ENCODE results near the gene KCNJ10.

DNA sequence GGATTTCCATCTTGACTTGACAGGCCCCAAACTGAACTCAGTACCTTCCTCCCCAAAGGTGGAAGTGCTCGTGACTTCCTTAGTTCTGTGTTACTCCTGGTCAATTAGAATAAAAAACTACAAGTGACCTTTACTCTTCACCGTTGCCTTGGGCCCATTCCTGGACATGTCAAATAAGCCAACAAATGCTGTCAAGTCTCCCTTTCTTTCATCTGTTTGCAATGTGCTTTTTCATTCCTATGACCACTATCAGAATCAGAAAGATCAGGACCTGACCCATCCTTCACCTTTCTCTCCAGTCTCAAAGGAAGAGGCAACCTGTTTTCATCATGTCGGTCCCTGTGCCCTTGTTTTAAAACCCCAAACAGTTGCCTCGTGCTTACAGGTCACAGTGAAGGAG is 4.9 kb upstream of the KCNJ10 start:
- TF ChIP-seq CTCF (optimal IDR thresholded peaks at IDR 0.05 in 1 of 3, IDR thresholded peaks at IDR 0.05 in 1 of 3, conservative IDR thresholded peaks at IDR 0.05 in 1 of 3; ENCODE audit: extremely low read depth in 1 of 3, insufficient read depth in 2 of 3, low read length in 3 of 3) = no peak
- no peak for TF ChIP-seq EZH2 (IDR thresholded peaks at IDR 0.05; ENCODE audit: low read length)

Data from keratinocyte (primary cell).